ENCODE data around the gene ADAM21.

The ADAM21 gene

DNA sequence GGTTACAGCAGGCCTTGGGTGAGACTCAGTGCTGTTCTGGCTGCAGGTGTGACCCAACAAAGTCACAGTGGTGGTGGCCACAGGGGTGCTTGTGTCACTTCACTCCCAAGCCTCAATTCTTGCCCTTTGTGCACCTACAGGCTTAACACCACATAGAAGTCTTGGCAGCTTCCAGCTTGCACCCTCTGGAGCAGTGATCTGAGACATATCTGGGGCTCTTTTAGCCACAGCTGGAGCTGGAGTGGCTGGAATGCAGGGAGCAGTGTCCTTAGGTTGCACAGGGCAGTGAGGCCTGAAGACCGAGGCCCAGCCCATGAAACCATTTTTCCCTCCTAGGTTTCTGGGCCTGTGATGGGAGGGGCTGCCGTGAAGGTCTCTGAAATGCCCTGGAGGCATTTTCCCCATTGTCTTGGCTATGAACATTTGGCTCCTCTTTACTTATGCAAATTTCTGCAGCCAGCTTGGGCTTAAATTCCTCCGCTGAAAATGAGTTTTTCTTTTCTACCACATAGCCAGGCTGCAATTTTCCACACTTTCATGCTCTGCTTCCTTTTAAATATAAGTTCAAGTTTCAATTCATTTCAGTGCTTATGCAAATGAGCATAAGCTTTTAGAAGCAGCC is 37.7 kb downstream of the ADAM21 start:
- H3K36me3 ChIP-seq (ENCODE audit: control insufficient read depth, insufficient read depth, low read length) = no peaks in the 10 kb centered on the region
- H3K9me3 ChIP-seq (ENCODE audit: control insufficient read depth, low read length) = no peaks in the 10 kb centered on the region
- H3K4me2 ChIP-seq (ENCODE audit: low read length) = no peak overlapping the region
- H3K27ac ChIP-seq = no peak overlapping the region
- H3K9ac ChIP-seq = no peak overlapping the region
- no peak overlapping the region for H3K4me3 ChIP-seq (ENCODE audit: low read depth, low read length)
- H3K27me3 ChIP-seq (ENCODE audit: control insufficient read depth, insufficient read depth, low read length) = no peaks in the 10 kb centered on the region
- H2AFZ ChIP-seq = no peak overlapping the region
- TF ChIP-seq, protein P1, sequence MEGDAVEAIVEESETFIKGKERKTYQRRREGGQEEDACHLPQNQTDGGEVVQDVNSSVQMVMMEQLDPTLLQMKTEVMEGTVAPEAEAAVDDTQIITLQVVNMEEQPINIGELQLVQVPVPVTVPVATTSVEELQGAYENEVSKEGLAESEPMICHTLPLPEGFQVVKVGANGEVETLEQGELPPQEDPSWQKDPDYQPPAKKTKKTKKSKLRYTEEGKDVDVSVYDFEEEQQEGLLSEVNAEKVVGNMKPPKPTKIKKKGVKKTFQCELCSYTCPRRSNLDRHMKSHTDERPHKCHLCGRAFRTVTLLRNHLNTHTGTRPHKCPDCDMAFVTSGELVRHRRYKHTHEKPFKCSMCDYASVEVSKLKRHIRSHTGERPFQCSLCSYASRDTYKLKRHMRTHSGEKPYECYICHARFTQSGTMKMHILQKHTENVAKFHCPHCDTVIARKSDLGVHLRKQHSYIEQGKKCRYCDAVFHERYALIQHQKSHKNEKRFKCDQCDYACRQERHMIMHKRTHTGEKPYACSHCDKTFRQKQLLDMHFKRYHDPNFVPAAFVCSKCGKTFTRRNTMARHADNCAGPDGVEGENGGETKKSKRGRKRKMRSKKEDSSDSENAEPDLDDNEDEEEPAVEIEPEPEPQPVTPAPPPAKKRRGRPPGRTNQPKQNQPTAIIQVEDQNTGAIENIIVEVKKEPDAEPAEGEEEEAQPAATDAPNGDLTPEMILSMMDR (IDR thresholded peaks at IDR 0.05) = no peak
- H3K4me1 ChIP-seq = no peaks in the 10 kb centered on the region
- no peaks in the 10 kb centered on the region for H3K79me2 ChIP-seq

DNA sequence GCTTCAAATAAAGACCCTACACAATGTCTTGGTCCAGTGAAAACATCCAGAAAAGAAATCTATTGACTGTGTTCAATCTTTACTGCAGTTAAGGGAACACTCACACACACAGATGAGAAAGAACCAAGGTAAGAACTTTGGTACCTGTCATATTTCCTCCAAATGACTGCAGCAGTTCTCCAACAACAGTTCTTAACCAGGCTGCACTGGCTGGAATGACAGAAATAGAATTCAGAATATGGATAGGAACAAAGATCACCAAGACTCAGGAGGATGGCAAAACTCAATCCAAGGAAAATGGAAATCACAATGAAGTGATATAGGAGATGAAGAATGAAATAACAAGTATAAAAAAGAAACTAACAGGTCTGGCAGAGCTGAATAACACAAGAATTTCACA is 46.2 kb downstream of the ADAM21 start:
- no peak overlapping the region for H3K4me3 ChIP-seq (ENCODE audit: low read depth, low read length)
- H3K9ac ChIP-seq = no peak overlapping the region
- no peaks in the 10 kb centered on the region for H3K36me3 ChIP-seq (ENCODE audit: control insufficient read depth, insufficient read depth, low read length)
- no peak overlapping the region for H3K27ac ChIP-seq
- H3K4me2 ChIP-seq (ENCODE audit: low read length) = no peak overlapping the region
- no peaks in the 10 kb centered on the region for H3K9me3 ChIP-seq (ENCODE audit: control insufficient read depth, low read length)
- H3K27me3 ChIP-seq (ENCODE audit: control insufficient read depth, insufficient read depth, low read length) = no peaks in the 10 kb centered on the region
- TF ChIP-seq, protein P1 (IDR thresholded peaks at IDR 0.05) = no peak
- no peak overlapping the region for H2AFZ ChIP-seq
- H3K79me2 ChIP-seq = no peaks in the 10 kb centered on the region
- no peaks in the 10 kb centered on the region for H3K4me1 ChIP-seq

All from parathyroid adenoma (tissue), 2 donors.